B cell (primary cell): Measurements from ENCODE around the gene TCERG1L.

Experiments used
- EZH2 ChIP-seq: IDR thresholded peaks from 2 replicates; pipeline ENCODE4 v1.6.1; 2012; ENCODE audit warnings: borderline replicate concordance, low read depth, mild to moderate bottlenecking, moderate library complexity, low read length; ENCODE audit not compliant: insufficient read depth, poor library complexity, severe bottlenecking
- TF ChIP-seq, protein P1 (sequence below): fragments of 200-600 bp; IDR thresholded peaks from one replicate; pipeline ENCODE4 v1.8.0; 2022; ENCODE audit warnings: antibody characterized with exemption, mild to moderate bottlenecking

DNA sequence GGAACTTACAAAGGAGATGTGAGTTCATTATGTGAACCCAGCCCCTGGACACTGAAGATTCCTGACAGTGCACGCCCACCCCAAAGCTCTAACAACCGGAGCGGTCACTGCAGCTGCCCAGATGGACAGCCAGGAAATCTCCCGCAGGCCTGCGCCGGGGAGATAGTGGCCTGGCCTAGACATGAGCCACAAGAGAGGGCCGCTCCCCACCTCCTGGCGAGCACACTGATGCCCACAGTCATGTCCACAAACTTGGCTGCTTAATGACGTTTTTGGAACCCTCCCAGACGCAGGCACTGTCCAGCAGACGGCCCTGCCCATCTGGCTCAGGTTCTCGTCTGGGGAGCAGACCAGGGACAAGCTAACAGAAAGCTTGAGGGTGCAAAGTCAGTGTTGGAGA is 34.2 kb downstream of the TCERG1L start:
- TF ChIP-seq, protein P1, sequence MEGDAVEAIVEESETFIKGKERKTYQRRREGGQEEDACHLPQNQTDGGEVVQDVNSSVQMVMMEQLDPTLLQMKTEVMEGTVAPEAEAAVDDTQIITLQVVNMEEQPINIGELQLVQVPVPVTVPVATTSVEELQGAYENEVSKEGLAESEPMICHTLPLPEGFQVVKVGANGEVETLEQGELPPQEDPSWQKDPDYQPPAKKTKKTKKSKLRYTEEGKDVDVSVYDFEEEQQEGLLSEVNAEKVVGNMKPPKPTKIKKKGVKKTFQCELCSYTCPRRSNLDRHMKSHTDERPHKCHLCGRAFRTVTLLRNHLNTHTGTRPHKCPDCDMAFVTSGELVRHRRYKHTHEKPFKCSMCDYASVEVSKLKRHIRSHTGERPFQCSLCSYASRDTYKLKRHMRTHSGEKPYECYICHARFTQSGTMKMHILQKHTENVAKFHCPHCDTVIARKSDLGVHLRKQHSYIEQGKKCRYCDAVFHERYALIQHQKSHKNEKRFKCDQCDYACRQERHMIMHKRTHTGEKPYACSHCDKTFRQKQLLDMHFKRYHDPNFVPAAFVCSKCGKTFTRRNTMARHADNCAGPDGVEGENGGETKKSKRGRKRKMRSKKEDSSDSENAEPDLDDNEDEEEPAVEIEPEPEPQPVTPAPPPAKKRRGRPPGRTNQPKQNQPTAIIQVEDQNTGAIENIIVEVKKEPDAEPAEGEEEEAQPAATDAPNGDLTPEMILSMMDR: no peak
- TF ChIP-seq EZH2: no peak
